Endothelial cell of umbilical vein (primary cell): ENCODE data around the gene SPART.

Source experiments
- CTCF ChIP-seq, 2 donors: IDR thresholded peaks; 1 replicate in 1 of 2; 2 replicates in 1 of 2; pipeline ENCODE4 v1.5.1; 2011; ENCODE audit warnings: low read length in 2 of 2, mild to moderate bottlenecking in 2 of 2, moderate library complexity in 2 of 2, control low read depth in 1 of 2, inconsistent platforms in 1 of 2, low read depth in 1 of 2; ENCODE audit not compliant: insufficient read depth in 1 of 2; ENCODE audit errors: extremely low read depth in 1 of 2
- EZH2 ChIP-seq: IDR thresholded peaks from 2 replicates; pipeline ENCODE4 v1.6.1; 2012; ENCODE audit warnings: borderline replicate concordance, low read depth, mild to moderate bottlenecking, moderate library complexity, low read length, inconsistent platforms; ENCODE audit not compliant: severe bottlenecking
- MAX ChIP-seq: IDR thresholded peaks from 2 replicates; pipeline ENCODE4 v1.6.1; 2011; ENCODE audit not compliant: insufficient read depth, insufficient read length
- POLR2A ChIP-seq: IDR thresholded peaks from 2 replicates; pipeline ENCODE4 v1.6.1; 2012; ENCODE audit warnings: low read depth, mild to moderate bottlenecking, control low read depth, low read length
- POLR2AphosphoS5 ChIP-seq: IDR thresholded peaks from 2 replicates; pipeline ENCODE4 v1.6.1; 2012; ENCODE audit warnings: low read depth, mild to moderate bottlenecking, control low read depth, low read length, moderate library complexity; ENCODE audit not compliant: insufficient read depth

DNA sequence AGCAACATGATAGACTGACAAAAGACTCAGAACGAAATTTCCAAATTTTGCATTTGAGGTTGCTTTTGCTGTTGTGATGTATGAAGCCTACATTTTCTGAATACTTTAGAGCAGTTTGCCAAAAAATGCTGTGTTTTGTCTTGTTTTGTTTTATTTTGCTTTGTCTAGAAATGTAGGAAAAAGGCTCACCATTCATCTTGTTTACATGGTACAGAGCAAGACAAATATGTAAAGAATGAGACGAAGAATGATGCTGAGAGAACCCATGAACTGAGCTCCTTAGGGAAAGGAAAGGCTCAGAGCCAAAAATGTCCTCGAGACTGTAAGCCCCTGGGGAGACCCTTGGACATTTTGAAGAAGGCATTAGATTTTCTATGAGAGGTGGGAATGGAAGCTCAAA is 6.8 kb upstream of the SPART start:
- TF ChIP-seq CTCF (IDR thresholded peaks at IDR 0.05; ENCODE audit: extremely low read depth in 1 of 2, insufficient read depth in 1 of 2, low read depth in 1 of 2, low read length in 2 of 2) = no peak
- TF ChIP-seq POLR2AphosphoS5 = no peak
- TF ChIP-seq MAX = no peak
- TF ChIP-seq EZH2 = no peak
- no peak for TF ChIP-seq POLR2A
